SK-N-MC (cell line): Measurements from ENCODE around the gene SHMT1.

Experiments
- EZH2 ChIP-seq: fragments of 200-600 bp; sonication (generic); IDR thresholded peaks from one replicate; pipeline ENCODE4 v1.6.1; 2017; ENCODE audit warnings: antibody characterized with exemption
- FOXP2 ChIP-seq: optimal IDR thresholded peaks from 2 replicates; pipeline ENCODE3; 2011; ENCODE audit warnings: mild to moderate bottlenecking, moderate library complexity; ENCODE audit not compliant: insufficient read depth; ENCODE audit errors: extremely low read length, control extremely low read depth
- POLR2AphosphoS5 ChIP-seq: IDR thresholded peaks from 2 replicates; pipeline ENCODE4 v1.6.1; 2012; ENCODE audit warnings: mild to moderate bottlenecking, low read depth, low read length, borderline replicate concordance

- TF ChIP-seq POLR2AphosphoS5 (no peak), EZH2 (no peak), FOXP2 (no peak)
Observed at GRCh38 chr17:18280766-18281371, 82.5 kb downstream of the SHMT1 start.
